Body of pancreas (tissue), 4 donors: ENCODE data around the gene POLR3K.

Source experiments
- CTCF ChIP-seq, 7 experiments: fragments of 450-650 bp in 4 of 7; fragments of 200-600 bp in 3 of 7; sonication (generic) in 3 of 7; IDR thresholded peaks; one replicate each; pipeline ENCODE4 v1.5.1; 2016 to 2019; ENCODE audit warnings: antibody characterized with exemption in 7 of 7
- POLR2A ChIP-seq, 3 donors: fragments of 450-650 bp; IDR thresholded peaks; one replicate each; pipeline ENCODE4 v1.6.1; 2016; ENCODE audit warnings: antibody characterized with exemption in 3 of 3, mild to moderate bottlenecking in 2 of 3

DNA sequence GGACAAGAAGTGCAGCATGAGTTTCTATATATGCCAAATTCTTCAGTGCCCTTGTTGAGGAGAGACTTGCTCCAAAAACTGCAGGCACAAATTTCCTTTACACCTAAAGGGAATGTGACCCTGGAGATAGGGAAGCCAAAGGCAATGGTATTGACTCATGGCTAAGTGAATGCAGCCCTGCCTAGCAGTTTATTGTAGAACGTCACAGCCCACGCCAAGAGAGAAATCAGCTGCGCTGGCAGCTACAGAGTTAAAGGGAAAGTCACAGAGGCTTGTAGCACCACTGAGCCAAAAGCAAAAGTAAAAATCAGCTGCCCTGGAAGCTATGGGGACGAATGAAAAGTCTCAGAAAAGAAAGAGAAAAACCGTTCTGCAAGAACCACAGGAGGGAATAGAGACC lies 10.1 kb downstream of the POLR3K start:
- TF ChIP-seq CTCF (IDR thresholded peaks at IDR 0.05) (no peak), POLR2A (IDR thresholded peaks at IDR 0.05) (no peak)
